GM12874 (cell line): ENCODE data around the gene LAMA4.

Source experiments
- TF ChIP-seq, protein P1 (sequence below): IDR thresholded peaks from 2 replicates; pipeline ENCODE4 v1.5.1; 2011; ENCODE audit warnings: low read depth, mild to moderate bottlenecking, control low read depth, low read length, moderate library complexity; ENCODE audit not compliant: insufficient read depth

LAMA4 gene

DNA sequence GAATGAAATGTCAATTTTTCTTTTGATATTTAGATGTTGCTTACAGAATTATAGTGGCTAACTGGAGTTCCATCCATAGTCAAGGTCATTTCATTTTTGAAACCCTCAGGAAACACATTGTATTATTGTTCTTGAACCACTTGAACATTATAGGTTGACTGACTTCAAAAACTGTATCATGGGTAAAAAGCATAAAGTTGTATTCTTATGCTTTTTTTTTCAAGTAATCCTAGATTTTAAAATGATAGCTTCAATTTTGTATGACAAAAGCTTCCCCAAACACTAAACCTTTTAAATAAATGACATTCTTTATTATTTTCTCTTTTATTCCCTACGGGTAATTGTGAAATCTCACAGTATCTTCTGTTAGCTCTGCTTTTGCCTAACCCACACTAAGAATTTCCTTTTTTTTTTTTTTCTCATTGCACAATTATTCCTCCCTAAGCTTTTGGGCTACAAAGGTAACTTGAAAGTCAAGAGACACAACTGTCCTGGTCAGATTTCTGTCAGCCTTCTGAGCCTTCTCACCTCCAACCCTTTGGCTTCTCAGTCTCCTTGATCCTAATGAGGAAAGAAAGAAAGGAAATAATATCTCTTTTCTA lies 36.9 kb upstream of the LAMA4 start:
- TF ChIP-seq, protein P1, sequence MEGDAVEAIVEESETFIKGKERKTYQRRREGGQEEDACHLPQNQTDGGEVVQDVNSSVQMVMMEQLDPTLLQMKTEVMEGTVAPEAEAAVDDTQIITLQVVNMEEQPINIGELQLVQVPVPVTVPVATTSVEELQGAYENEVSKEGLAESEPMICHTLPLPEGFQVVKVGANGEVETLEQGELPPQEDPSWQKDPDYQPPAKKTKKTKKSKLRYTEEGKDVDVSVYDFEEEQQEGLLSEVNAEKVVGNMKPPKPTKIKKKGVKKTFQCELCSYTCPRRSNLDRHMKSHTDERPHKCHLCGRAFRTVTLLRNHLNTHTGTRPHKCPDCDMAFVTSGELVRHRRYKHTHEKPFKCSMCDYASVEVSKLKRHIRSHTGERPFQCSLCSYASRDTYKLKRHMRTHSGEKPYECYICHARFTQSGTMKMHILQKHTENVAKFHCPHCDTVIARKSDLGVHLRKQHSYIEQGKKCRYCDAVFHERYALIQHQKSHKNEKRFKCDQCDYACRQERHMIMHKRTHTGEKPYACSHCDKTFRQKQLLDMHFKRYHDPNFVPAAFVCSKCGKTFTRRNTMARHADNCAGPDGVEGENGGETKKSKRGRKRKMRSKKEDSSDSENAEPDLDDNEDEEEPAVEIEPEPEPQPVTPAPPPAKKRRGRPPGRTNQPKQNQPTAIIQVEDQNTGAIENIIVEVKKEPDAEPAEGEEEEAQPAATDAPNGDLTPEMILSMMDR, result no peak

DNA sequence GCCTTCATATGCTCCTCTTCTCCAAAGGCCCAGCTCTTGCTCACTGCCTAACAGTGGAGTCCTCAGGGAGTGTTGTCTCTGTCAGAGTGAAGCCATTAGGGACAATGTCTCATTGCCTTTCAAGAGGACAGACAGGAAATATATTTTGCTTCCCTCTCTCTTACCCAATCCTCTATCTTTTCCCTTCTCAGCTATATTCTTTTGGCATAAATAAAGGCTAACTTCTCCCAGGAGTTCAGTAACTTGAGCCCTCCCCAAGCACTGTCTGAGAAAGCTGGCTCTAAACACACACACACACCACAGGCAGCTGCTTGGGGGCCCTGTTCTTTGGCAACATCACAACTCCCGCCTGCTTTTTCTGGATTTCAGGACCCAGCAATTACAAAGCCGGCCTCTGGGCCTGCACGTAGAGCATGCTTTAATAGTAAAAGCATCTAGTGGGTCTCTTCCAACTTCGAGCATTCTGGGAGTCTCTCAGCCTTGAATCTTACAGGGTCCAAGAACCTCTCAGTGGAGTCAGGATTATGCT lies 34.7 kb upstream of the LAMA4 start:
- TF ChIP-seq, protein P1, result no peak

DNA sequence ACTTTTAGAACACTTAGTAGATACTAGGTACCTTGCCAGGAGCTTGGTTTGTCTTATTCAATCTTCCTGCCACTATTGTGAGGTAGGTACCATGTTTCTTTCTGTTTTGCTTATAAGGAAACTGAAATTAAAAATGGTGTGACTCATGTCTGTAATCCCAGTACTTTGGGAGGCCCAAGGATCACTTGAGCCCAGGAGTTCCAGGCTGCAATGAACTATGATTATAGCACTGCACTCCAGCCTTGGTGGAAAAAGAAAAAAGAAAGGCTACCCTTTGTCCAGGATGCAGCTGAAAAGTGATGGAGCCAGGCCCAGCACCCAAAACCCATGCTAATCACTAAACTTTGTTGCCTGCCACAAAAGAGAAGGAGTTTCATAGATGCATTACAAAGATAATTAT lies 34.1 kb upstream of the LAMA4 start:
- TF ChIP-seq, protein P1, result no peak

DNA sequence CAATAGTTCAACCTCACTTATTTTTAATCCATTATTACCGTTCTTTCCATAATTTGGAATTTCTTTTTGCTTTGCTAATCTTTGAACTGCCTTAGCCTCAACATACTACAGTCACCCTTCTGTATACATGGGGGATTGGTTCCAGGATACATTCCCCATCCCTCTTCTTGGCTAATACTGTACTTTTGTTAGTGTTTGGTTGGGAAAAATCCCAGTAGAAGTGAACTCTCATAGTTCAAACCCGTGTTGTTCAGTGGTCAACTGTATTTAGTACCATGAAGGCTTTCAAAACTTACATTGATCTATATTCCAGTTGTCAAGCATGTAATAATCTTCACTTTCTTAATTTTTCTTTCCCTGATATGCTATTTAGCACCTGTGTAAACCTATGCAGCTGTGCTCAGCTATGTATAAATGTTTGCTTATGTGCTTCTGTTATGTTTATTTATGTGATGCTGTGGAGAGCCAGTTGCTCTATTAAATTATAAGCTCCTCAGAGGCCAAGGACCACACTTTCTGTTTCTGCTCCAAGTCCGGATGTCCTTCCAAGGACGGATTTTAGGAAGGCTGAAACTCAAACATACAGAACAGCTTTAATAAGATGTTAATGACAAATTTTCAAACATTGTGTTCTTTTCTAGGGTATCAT lies 33.3 kb upstream of the LAMA4 start:
- TF ChIP-seq, protein P1, result no peak

DNA sequence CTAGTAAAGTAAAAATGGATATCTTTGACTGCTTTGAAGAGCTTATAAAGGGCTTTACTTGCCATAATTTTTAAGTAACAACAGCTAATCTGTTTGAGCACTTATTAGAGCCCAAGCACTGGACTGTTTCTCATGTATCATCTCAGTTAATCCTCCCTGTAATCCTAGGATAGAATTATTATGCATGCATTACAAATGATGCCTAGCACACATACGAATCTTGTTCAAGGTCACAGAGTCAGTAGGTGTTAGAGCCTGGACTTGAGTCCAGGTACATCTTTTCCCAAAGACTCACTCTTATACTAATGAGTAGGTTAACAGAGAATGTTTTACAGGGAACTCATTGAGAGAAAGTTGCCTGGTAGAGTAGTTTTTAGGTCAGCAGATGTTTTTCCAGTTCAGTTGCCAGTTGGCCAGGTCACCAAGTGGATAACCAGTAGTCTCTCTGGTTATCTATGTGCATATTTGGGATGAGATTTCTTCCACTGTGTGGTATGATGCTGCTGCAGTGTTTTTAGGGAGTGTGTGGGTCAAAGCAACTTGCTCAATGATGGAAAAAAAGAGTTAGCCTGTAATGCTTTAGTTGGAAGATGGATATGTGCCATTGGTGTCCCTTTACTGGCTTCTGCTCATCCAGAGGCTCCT lies 32.3 kb upstream of the LAMA4 start:
- TF ChIP-seq, protein P1, result no peak

DNA sequence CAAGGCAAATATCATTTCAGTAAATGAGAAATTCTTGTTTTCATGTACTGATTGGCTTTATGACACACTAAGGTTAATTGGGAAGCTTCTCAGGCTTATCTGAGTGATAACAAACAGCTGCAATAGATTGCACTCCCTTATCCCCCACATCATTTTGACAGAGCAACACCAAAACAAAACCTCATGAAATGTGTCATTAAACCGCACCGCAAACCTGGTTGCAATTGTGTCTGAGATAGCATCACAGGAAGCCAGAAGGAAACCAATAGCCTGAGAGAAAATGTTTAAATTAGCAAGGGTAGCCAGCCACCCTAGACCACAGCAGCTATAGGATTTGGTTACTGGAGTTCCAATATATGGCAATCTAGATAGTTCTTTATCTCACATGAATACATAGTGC lies 31.6 kb upstream of the LAMA4 start:
- TF ChIP-seq, protein P1, result no peak

DNA sequence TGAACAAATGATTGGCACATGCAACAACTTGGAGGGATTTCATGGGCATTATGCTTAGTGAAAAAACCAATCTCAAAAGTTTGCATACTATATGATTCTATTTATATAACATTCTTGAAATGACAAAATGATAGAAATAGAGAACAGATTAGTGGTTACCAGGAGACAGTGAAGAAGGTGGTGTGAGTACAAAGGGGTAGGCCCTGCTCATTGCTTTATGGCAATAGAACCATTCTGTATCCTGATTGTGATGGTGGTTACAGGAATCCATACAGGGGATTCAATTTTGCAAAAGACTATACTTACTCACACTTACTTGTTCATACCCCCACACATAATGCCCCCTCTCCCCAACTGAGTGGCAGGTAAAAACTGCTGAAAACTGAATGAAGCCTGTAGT lies 30.2 kb upstream of the LAMA4 start:
- TF ChIP-seq, protein P1, result no peak
